Measurements from ENCODE around the gene CAMSAP3. TPM values are rescaled to one million over a fixed set of nuclear protein-coding genes. Genes with fewer than 3 reads are reported as not detected.
A peak's percentile ranks its signal among the peaks of the same experiment; 100 is the strongest.

CAMSAP3 gene
- total RNA-seq, 1 donor from 2014 or later, result 28.6 TPM

DNA sequence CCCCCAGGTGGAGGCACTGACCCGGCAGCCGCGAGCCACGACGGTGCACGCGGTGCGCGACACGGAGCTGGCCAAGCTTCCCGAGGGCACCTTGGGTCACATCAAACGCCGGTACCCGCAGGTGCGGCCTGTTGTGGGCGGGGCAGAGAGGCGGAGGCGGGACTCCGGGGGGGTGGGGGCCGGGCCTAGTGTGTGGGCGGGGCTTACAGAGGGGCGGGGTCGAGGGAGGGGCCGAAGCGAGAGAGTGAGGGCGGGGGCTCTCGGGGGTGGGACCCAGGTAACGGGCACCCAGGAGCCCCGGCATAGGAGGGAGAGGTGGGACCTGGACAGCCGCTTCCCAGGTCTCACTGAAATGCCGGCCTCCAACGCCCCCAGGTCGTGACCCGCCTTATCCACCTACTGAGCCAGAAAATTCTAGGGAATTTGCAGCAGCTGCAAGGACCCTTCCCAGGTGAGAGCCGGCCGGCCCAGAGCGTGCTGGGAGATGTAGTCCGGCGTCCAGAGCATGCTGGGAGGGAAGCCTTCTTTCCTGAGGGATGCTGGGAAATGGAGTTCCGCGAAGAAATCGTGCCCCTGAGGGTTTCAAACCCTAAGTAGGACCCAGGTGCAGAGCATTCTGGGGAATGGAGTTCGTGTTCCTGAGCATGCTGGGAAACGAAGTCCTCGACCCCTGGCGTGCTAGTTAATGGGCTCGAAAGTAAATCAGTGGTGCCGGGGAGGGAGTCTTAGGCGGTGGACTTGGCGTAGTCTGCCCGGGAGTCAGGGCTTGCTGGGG lies 44.5 kb upstream of the CAMSAP3 start:
- DNase-seq (ENCODE audit: extremely low spot score, unreplicated experiment), result peak; percentile 81
- Mint-ChIP-seq H3K4me1 (ENCODE audit: unreplicated experiment) (peaks cover 6% of the 10 kb centered on the region), H3K9me3 (no peaks in the 10 kb centered on the region), H3K27ac (peak overlapping the region; percentile 59), H3K27me3 (no peaks in the 10 kb centered on the region), H3K4me3 (peak overlapping the region; percentile 77), H3K36me3 (peaks cover 4% of the 10 kb centered on the region)
- TF ChIP-seq, protein P1, sequence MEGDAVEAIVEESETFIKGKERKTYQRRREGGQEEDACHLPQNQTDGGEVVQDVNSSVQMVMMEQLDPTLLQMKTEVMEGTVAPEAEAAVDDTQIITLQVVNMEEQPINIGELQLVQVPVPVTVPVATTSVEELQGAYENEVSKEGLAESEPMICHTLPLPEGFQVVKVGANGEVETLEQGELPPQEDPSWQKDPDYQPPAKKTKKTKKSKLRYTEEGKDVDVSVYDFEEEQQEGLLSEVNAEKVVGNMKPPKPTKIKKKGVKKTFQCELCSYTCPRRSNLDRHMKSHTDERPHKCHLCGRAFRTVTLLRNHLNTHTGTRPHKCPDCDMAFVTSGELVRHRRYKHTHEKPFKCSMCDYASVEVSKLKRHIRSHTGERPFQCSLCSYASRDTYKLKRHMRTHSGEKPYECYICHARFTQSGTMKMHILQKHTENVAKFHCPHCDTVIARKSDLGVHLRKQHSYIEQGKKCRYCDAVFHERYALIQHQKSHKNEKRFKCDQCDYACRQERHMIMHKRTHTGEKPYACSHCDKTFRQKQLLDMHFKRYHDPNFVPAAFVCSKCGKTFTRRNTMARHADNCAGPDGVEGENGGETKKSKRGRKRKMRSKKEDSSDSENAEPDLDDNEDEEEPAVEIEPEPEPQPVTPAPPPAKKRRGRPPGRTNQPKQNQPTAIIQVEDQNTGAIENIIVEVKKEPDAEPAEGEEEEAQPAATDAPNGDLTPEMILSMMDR (conservative IDR thresholded peaks at IDR 0.05), result no peak

DNA sequence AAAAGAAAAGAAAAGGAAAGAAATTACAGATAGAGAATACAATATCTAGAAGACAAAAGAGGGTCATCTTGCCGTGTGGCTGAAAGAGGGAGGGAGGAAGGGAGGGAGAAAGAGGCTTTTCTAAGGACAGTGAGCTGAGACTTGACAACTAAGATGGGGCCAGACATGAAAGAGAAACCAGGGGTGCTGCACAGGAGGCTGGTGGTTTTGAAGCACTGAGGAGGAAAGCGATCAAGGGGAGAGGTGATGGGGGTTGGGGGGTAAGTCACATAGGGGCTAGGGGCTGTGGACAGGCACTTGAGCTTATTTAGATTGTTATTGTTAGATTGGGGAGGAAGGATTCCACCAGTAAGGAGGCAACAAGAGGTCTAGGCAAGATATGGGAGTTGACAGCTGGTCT lies 42.9 kb upstream of the CAMSAP3 start:
- Mint-ChIP-seq H3K4me3 (no peak overlapping the region), H3K36me3 (peaks cover 6% of the 10 kb centered on the region), H3K27ac (no peak overlapping the region), H3K9me3 (no peaks in the 10 kb centered on the region), H3K27me3 (no peaks in the 10 kb centered on the region), H3K4me1 (ENCODE audit: unreplicated experiment) (peaks cover 6% of the 10 kb centered on the region)
- TF ChIP-seq, protein P1 (conservative IDR thresholded peaks at IDR 0.05), result no peak
- no peak for DNase-seq (ENCODE audit: extremely low spot score, unreplicated experiment)

DNA sequence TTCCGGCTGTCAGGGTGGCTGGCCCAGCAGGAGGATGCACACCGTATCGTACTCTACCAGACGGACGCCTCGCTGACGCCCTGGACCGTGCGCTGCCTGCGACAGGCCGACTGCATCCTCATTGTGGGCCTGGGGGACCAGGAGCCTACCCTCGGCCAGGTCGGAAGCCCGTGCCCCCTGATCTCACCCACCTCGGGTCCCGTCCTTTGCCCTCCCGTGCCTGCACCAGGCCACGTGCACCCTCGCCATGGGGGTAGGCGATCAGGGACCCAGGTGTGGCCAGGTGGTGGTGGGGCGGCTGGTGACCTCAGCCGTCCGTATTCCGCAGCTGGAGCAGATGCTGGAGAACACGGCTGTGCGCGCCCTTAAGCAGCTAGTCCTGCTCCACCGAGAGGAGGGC lies 41.1 kb upstream of the CAMSAP3 start:
- H3K27me3 Mint-ChIP-seq, result no peaks in the 10 kb centered on the region
- TF ChIP-seq, protein P1 (conservative IDR thresholded peaks at IDR 0.05), result no peak
- no peak for DNase-seq (ENCODE audit: extremely low spot score, unreplicated experiment)
- no peak overlapping the region for H3K27ac Mint-ChIP-seq
- H3K36me3 Mint-ChIP-seq, result peaks cover 13% of the 10 kb centered on the region
- no peak overlapping the region for H3K4me3 Mint-ChIP-seq
- peaks cover 6% of the 10 kb centered on the region for H3K4me1 Mint-ChIP-seq (ENCODE audit: unreplicated experiment)
- no peaks in the 10 kb centered on the region for H3K9me3 Mint-ChIP-seq

DNA sequence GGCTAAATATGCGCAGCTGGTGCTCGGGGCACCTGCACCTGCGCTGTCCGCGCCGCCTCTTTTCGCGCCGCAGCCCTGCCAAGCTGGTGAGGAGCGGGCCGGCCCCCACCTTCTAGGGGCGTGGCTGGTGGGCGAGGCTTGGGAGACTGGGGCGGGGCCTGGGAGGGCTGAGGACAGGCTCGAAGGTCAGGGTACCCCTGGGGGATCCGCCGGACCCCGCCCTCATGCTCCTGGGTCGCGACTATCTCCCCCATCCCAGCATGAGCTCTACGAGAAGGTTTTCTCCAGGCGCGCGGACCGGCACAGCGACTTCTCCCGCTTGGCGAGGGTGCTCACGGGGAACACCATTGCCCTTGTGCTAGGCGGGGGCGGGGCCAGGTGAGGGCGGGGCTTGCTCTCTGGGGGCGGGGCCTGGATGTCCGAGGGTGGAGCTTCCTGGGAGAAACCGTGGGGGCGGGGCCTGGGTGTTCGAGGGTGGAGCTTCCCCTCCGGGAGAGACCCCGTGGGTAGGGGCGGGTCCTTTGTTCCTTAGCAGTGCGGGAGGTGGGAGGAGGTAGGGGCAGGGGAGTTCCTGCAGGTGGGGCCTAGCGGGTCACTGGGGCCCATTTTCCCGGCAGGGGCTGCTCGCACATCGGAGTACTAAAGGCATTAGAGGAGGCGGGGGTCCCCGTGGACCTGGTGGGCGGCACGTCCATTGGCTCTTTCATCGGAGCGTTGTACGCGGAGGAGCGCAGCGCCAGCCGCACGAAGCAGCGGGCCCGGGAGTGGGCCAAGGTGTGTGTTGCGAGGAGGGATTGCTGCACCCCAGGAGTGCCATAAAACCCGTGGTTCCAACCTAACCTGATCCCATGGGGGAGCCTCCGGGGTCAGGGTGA lies 40.4 kb upstream of the CAMSAP3 start:
- DNase-seq (ENCODE audit: extremely low spot score, unreplicated experiment), result no peak
- peaks cover 6% of the 10 kb centered on the region for H3K4me1 Mint-ChIP-seq (ENCODE audit: unreplicated experiment)
- no peak overlapping the region for H3K4me3 Mint-ChIP-seq
- H3K27me3 Mint-ChIP-seq, result no peaks in the 10 kb centered on the region
- no peaks in the 10 kb centered on the region for H3K9me3 Mint-ChIP-seq
- H3K36me3 Mint-ChIP-seq, result peaks cover 15% of the 10 kb centered on the region
- H3K27ac Mint-ChIP-seq, result no peak overlapping the region
- TF ChIP-seq, protein P1 (conservative IDR thresholded peaks at IDR 0.05), result no peak

DNA sequence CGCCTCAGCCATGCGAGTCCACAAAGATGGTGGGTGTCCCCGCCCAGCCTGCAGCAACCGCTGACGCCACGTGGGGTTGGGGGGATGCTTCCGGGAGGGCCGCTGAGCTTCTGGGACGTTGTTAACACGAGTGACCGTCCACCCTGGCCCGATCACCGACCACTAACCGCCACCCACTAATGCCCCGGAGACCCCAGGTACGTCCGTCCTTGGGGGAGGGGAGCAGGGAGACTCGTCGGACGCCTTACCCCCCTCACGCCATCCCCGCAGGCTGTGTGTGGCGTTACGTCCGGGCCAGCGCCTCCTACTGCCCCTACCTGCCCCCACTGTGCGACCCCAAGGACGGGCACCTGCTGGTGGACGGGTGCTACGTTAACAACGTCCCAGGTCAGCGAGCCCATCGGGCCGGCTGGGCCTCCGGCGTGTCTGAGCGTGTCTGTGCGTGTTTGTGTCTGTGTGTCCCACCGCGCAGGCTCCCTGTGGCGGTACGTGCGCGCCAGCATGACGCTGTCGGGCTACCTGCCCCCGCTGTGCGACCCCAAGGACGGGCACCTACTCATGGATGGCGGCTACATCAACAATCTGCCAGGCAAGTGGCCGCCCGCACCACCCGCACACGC lies 38.9 kb upstream of the CAMSAP3 start:
- no peaks in the 10 kb centered on the region for H3K9me3 Mint-ChIP-seq
- H3K27me3 Mint-ChIP-seq, result no peaks in the 10 kb centered on the region
- TF ChIP-seq, protein P1 (conservative IDR thresholded peaks at IDR 0.05), result no peak
- H3K27ac Mint-ChIP-seq, result no peak overlapping the region
- H3K4me1 Mint-ChIP-seq (ENCODE audit: unreplicated experiment), result no peaks in the 10 kb centered on the region
- no peak overlapping the region for H3K4me3 Mint-ChIP-seq
- peaks cover 13% of the 10 kb centered on the region for H3K36me3 Mint-ChIP-seq
- DNase-seq (ENCODE audit: extremely low spot score, unreplicated experiment), result no peak

Measured in type B pancreatic cell (in vitro differentiated cells).